ENCODE data around the gene DCAF17. TPM values are rescaled to one million over a fixed set of nuclear protein-coding genes. Genes with fewer than 3 reads are reported as not detected.

The DCAF17 gene
- total and polyA plus RNA-seq, 2 of the 13 experiments (the other 11 are each of a cell fraction or from before 2014, with no cell fraction given): 13.7 to 30.0 TPM

GRCh38 chr2:171416009-171416926 lies 17.8 kb upstream of the DCAF17 start (continued):
- TF ChIP-seq USF2 (IDR thresholded peaks at IDR 0.05; ENCODE audit: low read depth, low read length) (no peak), USF2 (CRISPR knock-in tag; IDR thresholded peaks at IDR 0.05; ENCODE audit: borderline replicate concordance) (no peak), TRIM22 (IDR thresholded peaks at IDR 0.05) (no peak), ASH2L (IDR thresholded peaks at IDR 0.05; ENCODE audit: insufficient read length, low read depth, low read length) (peak; percentile 39), SP4 (CRISPR knock-in tag; IDR thresholded peaks at IDR 0.05) (0 out of 2 replicates have a peak, but pooled peaks have one; percentile 43), NCOA1 (CRISPR knock-in tag; IDR thresholded peaks at IDR 0.05) (no peak), CC2D1A (CRISPR knock-in tag; IDR thresholded peaks at IDR 0.05) (no peak), ZNF143 (CRISPR knock-in tag; IDR thresholded peaks at IDR 0.05) (no peak), NONO (IDR thresholded peaks at IDR 0.05) (no peak), NONO (CRISPR knock-in tag; conservative IDR thresholded peaks at IDR 0.05) (no peak), PAF1 (CRISPR knock-in tag; IDR thresholded peaks at IDR 0.05) (no peak), TFE3 (CRISPR knock-in tag; IDR thresholded peaks at IDR 0.05) (0 out of 2 replicates have a peak, but pooled peaks have one; percentile 35), MIER2 (CRISPR knock-in tag; IDR thresholded peaks at IDR 0.05) (peak; percentile 53; the same call in 1 of the 2 replicates), MAFK (conservative IDR thresholded peaks at IDR 0.05 in 1 of 2, IDR thresholded peaks at IDR 0.05 in 1 of 2; ENCODE audit: low read length in 2 of 2) (no peak), ARID4A (CRISPR knock-in tag; IDR thresholded peaks at IDR 0.05; ENCODE audit: borderline replicate concordance) (no peak; the same call in 1 of the 2 replicates), NCOA2 (CRISPR knock-in tag; IDR thresholded peaks at IDR 0.05) (no peak), IRF2 (CRISPR knock-in tag; IDR thresholded peaks at IDR 0.05) (peak; percentile 76; the same call in 1 of the 2 replicates), HHEX (CRISPR knock-in tag; IDR thresholded peaks at IDR 0.05) (no peak), TBP (CRISPR knock-in tag; IDR thresholded peaks at IDR 0.05) (no peak), CHD2 (IDR thresholded peaks at IDR 0.05; ENCODE audit: low read depth, low read length) (no peak)
